ENCODE data around the gene ORAI2. TPM values are rescaled to one million over a fixed set of nuclear protein-coding genes. Genes with fewer than 3 reads are reported as not detected.

The ORAI2 gene
- total and polyA plus RNA-seq, 2 of the 8 experiments (the other 6 are each of a cell fraction or from before 2014, with no cell fraction given): 20.7 to 35.2 TPM

GRCh38 chr7:102395873-102396709 lies 37.3 kb upstream of the ORAI2 start, which contains the start of gene PRKRIP1 (continued):
- TF ChIP-seq TBP (IDR thresholded peaks at IDR 0.05; ENCODE audit: low read depth, low read length): peak; percentile 87
- no peak for TF ChIP-seq CHD1 (IDR thresholded peaks at IDR 0.05; ENCODE audit: low read depth, low read length)
- no peak for TF ChIP-seq USF2 (IDR thresholded peaks at IDR 0.05; ENCODE audit: low read length)
- TF ChIP-seq SRF (IDR thresholded peaks at IDR 0.05; ENCODE audit: low read depth, low read length): peak; percentile 82
- TF ChIP-seq SP4 (IDR thresholded peaks at IDR 0.05; ENCODE audit: low read length): no peak
- TF ChIP-seq POLR2A (IDR thresholded peaks at IDR 0.05; ENCODE audit: control extremely low read depth in 1 of 2, low read depth in 2 of 2, low read length in 2 of 2): peak; percentile 39 to 98
- peak; percentile 89 for TF ChIP-seq KDM5A (IDR thresholded peaks at IDR 0.05; ENCODE audit: low read length)
- TF ChIP-seq ASH2L (IDR thresholded peaks at IDR 0.05; ENCODE audit: low read length): peak; percentile 91
- TF ChIP-seq EP300 (IDR thresholded peaks at IDR 0.05; ENCODE audit: borderline replicate concordance in 1 of 2, low read depth in 2 of 2, low read length in 2 of 2): peak in 1 of 2 experiments; percentile 35; a peak in 1 of 3 replicates
- no peak for TF ChIP-seq NANOG (IDR thresholded peaks at IDR 0.05; ENCODE audit: insufficient read depth, low read depth, low read length, poor library complexity, severe bottlenecking)
- TF ChIP-seq SAP30 (IDR thresholded peaks at IDR 0.05; ENCODE audit: insufficient read depth, insufficient replicate concordance, low read length): no peak
- peak; percentile 86 for TF ChIP-seq PHF8 (conservative IDR thresholded peaks at IDR 0.05; ENCODE audit: low read depth, low read length)
- no peak for TF ChIP-seq SUZ12 (IDR thresholded peaks at IDR 0.05; ENCODE audit: low read length)
- TF ChIP-seq SP1 (IDR thresholded peaks at IDR 0.05; ENCODE audit: low read depth, low read length): 0 out of 2 replicates have a peak, but pooled peaks have one; percentile 5
- peak; percentile 68; the same call in 1 of the 2 replicates for TF ChIP-seq MAX (IDR thresholded peaks at IDR 0.05)
- no peak for TF ChIP-seq ZNF274 (IDR thresholded peaks at IDR 0.05; ENCODE audit: borderline replicate concordance, extremely low read depth, low read length)
- peak; percentile 70; the same call in 1 of the 2 replicates for TF ChIP-seq CEBPB (IDR thresholded peaks at IDR 0.05; ENCODE audit: low read depth, low read length)
- TF ChIP-seq TAF1 (IDR thresholded peaks at IDR 0.05; ENCODE audit: low read depth, low read length): peak; percentile 93
- TF ChIP-seq RBBP5 (IDR thresholded peaks at IDR 0.05; ENCODE audit: borderline replicate concordance, low read depth, low read length): peak; percentile 80
- 0 out of 2 replicates have a peak, but pooled peaks have one; percentile 24 for TF ChIP-seq BACH1 (IDR thresholded peaks at IDR 0.05; ENCODE audit: low read length)
- TF ChIP-seq SIN3A (conservative IDR thresholded peaks at IDR 0.05 in 1 of 2, IDR thresholded peaks at IDR 0.05 in 1 of 2; ENCODE audit: low read depth in 1 of 2, low read length in 2 of 2): peak in 1 of 2 experiments; percentile 92; a peak in 2 of 4 replicates
- no peak for TF ChIP-seq JUN (IDR thresholded peaks at IDR 0.05; ENCODE audit: low read depth, low read length)
